Fibroblast of mammary gland (primary cell): ENCODE measurements around the gene PITPNM1.

Experiments used
- DNase-seq: peaks from one replicate; pipeline ENCODE4 v3.0.0-alpha.2; 2010; ENCODE audit warnings: low read depth
- H3K4me3 ChIP-seq: 2 replicates; pipeline ENCODE4 v1.5.1; 2011; ENCODE audit warnings: low read depth, mild to moderate bottlenecking, low read length, moderate library complexity; ENCODE audit not compliant: control insufficient read depth
- TF ChIP-seq, protein P1 (sequence below): conservative IDR thresholded peaks from 2 replicates; pipeline ENCODE4 v1.5.1; 2011; ENCODE audit warnings: low read depth, low read length, inconsistent platforms; ENCODE audit not compliant: control insufficient read depth, insufficient read depth

The PITPNM1 gene

DNA sequence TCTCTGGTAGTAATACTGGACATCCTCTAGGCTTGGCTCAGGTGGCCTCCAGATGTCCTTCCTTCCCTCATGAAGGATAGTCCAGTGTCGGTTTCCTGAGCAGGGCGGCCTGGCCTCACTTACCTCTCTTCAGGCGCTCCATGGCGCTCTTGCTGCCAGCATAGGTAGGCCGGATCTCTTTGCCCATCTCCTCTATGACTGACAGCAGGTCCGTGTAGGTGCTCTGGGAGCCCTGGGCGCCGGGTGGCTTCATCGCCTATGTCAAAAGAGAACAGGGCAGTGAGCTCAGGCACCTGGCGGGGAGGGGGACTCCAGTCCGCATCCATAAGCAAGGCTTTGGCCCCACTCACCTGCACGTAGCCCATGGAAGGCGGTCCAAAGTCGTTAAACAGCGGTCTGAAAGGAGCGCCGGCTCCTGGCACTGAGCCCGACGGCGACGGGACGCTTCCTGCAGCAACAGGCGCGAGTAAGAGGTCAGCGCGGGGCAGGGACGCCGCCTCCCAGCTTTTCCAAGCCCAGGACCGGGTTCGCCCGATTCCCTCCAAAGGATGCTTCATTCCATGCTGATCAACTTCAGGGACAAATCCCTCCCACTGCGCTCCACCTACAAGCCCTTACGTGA, 2.2 kb upstream of the PITPNM1 start:
- peak; percentile 74 for DNase-seq
- H3K4me3 ChIP-seq = peak overlapping the region; percentile 72
- TF ChIP-seq, protein P1, sequence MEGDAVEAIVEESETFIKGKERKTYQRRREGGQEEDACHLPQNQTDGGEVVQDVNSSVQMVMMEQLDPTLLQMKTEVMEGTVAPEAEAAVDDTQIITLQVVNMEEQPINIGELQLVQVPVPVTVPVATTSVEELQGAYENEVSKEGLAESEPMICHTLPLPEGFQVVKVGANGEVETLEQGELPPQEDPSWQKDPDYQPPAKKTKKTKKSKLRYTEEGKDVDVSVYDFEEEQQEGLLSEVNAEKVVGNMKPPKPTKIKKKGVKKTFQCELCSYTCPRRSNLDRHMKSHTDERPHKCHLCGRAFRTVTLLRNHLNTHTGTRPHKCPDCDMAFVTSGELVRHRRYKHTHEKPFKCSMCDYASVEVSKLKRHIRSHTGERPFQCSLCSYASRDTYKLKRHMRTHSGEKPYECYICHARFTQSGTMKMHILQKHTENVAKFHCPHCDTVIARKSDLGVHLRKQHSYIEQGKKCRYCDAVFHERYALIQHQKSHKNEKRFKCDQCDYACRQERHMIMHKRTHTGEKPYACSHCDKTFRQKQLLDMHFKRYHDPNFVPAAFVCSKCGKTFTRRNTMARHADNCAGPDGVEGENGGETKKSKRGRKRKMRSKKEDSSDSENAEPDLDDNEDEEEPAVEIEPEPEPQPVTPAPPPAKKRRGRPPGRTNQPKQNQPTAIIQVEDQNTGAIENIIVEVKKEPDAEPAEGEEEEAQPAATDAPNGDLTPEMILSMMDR = no peak

DNA sequence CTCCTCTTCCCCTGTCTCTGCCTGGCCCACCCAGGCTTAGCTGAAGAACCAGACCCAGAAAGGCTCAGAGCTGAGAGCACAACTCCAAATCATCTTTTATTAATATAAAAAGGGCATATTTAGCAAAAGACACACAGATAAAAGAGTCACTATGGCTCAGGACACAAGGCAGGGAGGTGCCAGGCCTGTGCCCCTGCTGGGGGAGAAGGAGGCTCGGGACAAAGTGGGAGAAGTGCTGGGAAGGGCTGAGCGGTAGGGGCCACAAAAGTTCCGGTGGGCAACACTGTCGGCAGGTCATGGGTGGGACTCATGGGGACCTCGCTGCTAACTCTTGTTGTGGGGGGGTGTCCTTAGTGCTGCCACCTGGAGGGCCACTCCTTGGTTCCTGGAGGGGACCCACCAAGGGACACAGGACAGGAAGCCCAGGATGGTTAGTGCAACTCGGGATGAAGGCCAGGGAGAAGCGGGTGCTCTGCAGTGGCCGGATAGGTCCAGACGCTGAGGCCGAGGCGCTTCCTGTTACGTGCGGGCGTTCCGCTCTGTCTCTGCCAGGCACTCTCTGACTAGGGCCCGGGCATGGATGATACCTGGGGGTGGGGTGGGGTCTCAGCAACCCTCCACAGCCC, 1.4 kb upstream of the PITPNM1 start:
- TF ChIP-seq, protein P1 = no peak
- H3K4me3 ChIP-seq = no peak overlapping the region
- DNase-seq = no peak

DNA sequence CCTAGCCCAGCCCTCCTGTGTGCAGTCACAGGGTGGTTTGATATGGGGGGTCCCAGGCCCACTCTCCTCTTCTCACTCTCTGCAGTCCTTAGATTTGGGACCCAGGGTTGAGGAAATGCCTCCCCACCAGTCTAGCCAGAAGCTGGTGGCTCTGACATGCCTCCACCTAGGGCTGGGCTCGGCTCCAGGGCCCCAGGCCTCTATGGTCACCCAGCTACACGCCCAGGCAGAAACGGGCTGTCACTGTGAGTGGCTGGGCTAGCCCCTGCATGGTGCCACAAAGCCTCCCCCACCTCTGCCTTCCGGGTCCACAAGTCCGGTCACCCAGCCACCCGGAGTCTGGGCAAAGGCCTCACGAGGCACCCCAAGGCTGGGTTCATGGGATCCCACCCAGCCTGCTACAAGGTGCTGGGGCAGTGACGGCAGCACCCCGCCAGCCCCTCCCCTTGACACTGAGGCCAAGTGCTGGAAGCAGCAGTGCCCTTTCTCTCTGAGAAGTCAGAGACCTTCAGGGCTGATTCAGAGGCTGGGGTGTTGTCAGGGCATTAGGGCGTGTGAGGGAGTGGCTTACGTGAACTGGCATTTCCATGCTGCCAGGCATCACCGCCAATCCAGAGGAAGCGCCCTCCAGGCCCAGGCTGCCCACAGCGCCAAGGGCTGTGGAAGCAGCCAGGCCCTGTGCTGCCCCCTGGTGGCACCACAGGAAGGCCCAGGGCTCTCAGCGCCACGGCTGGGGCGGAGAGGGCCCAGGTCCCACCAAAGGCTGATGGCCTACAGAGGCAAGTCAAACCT, 638 bp upstream of the PITPNM1 start:
- TF ChIP-seq, protein P1 = peak; percentile 88
- H3K4me3 ChIP-seq = peak overlapping the region; percentile 19
- DNase-seq = peak; percentile 90

DNA sequence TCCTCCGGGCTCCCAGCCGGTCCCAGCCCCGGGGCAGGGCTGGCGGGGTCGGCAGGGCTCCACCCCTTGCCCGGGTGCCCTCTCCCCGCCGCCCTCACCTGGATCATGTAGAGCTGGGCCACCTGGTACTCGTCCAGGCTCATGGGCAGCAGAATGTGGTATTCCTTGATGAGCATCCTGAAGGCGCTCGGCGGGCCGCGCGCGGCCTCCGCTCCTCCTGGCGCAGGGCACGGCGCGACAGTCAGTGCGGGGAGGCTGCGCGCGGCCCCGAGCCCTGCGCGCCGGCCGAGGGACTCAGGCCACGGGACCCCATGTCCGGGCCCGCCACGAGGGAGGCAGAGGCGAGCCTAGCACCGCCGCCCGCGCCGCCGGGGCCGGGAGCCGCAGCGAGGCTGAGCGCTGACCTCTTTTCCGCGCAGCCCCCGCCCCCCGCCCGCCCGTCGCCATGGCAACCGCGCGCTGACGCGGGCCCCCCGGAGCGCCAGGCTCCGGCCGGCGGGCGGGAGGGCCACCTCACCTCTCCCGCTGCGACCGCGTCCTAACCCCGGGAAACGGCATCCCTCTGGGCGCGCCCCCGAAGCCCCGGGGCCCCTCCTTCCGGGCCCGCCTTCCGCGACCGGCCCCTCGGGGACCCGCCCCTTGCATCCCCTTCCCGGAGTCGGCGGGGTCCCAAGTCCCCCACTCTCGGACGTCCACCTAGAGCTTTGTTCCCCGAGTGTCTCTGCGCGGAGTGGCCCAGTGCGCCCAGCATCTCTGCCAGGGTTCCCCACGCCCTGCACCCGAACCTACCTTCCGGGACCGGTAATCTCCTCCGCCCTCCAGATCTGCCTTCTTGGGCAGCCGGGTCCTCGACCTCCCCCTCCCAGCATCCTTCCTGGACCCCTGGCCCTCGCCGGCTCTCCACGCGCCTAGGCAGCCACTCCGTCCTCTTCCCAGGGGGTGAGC, 886 bp downstream of the PITPNM1 start:
- peak overlapping the region; percentile 64 for H3K4me3 ChIP-seq
- TF ChIP-seq, protein P1 = no peak
- DNase-seq = no peak

DNA sequence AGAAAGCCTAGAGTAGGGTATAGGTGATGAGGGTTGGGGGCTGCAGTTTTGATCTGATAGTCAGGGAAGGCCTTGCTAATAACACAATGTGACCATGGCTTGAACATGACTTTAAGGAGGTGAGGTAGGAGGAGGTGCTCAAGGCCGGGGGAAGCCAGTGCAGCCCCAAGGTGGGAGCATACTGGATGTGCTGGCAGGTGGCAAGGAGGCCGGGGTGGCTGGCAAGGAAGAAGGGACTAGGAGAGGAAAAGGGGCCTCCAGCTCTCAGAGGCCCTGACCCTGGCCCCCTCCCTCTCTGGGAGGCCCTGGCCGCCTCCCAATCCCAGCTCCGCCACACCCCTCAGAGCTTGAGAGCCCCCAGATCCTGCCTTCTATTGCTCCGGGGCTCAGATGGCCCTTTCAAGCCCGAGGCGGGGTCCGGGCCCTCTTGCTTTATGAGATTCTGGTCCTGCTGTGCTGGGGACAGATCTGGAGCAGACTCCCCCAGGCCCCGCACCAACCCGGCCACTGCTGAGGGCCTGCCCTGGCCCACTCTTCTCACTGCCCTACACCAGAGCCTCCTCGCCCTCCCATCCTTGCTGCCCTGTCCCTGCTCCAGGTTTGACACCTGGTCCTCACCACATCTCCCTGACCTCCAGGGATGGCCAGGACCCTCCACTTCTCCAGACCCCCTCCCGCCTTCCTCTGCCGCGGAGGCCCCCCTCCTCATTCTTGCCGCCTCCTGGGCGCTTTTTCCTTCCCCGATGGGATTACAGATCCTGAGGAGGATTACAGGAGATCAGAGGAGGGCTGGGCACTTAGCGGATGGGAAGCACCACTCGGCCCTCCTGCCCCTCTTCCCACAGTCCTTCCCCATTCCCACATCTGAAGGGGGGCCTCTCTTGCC, 1.8 kb downstream of the PITPNM1 start:
- TF ChIP-seq, protein P1 = no peak
- DNase-seq = no peak
- H3K4me3 ChIP-seq = peak overlapping the region; percentile 21
